ENCODE data around the gene NYNRIN. TPM values are rescaled to one million over a fixed set of nuclear protein-coding genes. Genes with fewer than 3 reads are reported as not detected.

Gene NYNRIN
- total and polyA plus RNA-seq, 2 experiments from 2014 or later = 3.1 to 20.0 TPM

GRCh38 chr14:24418492-24418873 lies 19.7 kb downstream of the NYNRIN start:
- H3K4me3 ChIP-seq = no peak overlapping the region
- no peak for ATAC-seq
- H3K27me3 Mint-ChIP-seq (ENCODE audit: insufficient read depth, low read depth, poor library complexity) = peaks cover 7% of the 10 kb centered on the region

DNA sequence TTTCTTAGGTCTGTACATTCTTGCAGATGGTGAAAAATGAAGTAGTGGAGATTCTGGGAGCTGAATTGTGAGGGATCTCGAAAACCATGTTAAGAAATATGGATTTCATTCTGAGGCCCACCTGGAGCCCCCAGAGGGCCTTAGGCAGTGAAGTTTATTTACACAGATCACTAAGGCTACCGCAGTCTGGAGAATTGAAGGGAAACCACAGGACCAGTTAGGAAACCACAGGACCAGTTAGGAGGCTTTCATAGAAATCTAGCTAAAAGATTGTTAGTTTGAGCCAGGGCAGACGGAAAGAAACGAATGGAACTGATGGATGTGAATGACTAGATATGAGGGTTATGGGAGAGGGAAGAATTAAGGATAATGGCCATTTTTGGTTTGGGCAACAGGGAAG lies 23.5 kb downstream of the NYNRIN start:
- H3K4me1 Mint-ChIP-seq = peaks cover 5% of the 10 kb centered on the region
- no peak overlapping the region for H3K4me3 Mint-ChIP-seq
- H3K4me1 ChIP-seq (ENCODE audit: insufficient read depth) = no peaks in the 10 kb centered on the region
- H2AFZ ChIP-seq = no peak overlapping the region
- H3K27ac ChIP-seq (ENCODE audit: low read depth) = no peak overlapping the region
- no peaks in the 10 kb centered on the region for H3K36me3 ChIP-seq (ENCODE audit: insufficient read depth)
- TF ChIP-seq ZNF114 (CRISPR knock-in tag; IDR thresholded peaks at IDR 0.05) (no peak), JUNB (IDR thresholded peaks at IDR 0.05; ENCODE audit: unreplicated experiment) (no peak)
- TF ChIP-seq, protein P1, sequence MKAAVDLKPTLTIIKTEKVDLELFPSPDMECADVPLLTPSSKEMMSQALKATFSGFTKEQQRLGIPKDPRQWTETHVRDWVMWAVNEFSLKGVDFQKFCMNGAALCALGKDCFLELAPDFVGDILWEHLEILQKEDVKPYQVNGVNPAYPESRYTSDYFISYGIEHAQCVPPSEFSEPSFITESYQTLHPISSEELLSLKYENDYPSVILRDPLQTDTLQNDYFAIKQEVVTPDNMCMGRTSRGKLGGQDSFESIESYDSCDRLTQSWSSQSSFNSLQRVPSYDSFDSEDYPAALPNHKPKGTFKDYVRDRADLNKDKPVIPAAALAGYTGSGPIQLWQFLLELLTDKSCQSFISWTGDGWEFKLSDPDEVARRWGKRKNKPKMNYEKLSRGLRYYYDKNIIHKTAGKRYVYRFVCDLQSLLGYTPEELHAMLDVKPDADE (IDR thresholded peaks at IDR 0.05) = no peak
- H3K9me2 ChIP-seq (ENCODE audit: insufficient read depth) = no peaks in the 10 kb centered on the region
- H4K20me1 ChIP-seq (replicated peaks; ENCODE audit: insufficient read depth) = no peaks in the 10 kb centered on the region
- peaks cover 31% of the 10 kb centered on the region for H3K27me3 ChIP-seq (ENCODE audit: insufficient read depth)
- no peaks in the 10 kb centered on the region for H3F3A ChIP-seq (replicated peaks; ENCODE audit: low read depth)
- H3K27me3 Mint-ChIP-seq (ENCODE audit: insufficient read depth, low read depth, poor library complexity) = peaks cover 9% of the 10 kb centered on the region
- no peaks in the 10 kb centered on the region for H3K36me3 Mint-ChIP-seq (ENCODE audit: low read depth)
- no peaks in the 10 kb centered on the region; the same call in 2 of the 3 replicates for H3K9me3 Mint-ChIP-seq
- no peak overlapping the region for H3K27ac Mint-ChIP-seq
- H3K4me3 ChIP-seq = no peak overlapping the region
- no peak overlapping the region for H3K4me2 ChIP-seq
- no peak for ATAC-seq
- H3K79me2 ChIP-seq (replicated peaks; ENCODE audit: insufficient read depth) = no peaks in the 10 kb centered on the region
- DNase-seq (ENCODE audit: low spot score) = no peak

More at GRCh38 chr14:24418492-24418873, 19.7 kb downstream of the NYNRIN start:
- no peaks in the 10 kb centered on the region for H3K4me1 ChIP-seq (ENCODE audit: insufficient read depth)
- no peak overlapping the region for H3K27ac ChIP-seq (ENCODE audit: low read depth)
- H3F3A ChIP-seq (replicated peaks; ENCODE audit: low read depth) = no peaks in the 10 kb centered on the region
- no peak overlapping the region for H3K4me2 ChIP-seq
- H3K79me2 ChIP-seq (replicated peaks; ENCODE audit: insufficient read depth) = no peaks in the 10 kb centered on the region
- peaks cover 2% of the 10 kb centered on the region; the same call in 1 of the 3 replicates for H3K9me3 Mint-ChIP-seq
- TF ChIP-seq POLR2AphosphoS5 (IDR thresholded peaks at IDR 0.05; ENCODE audit: low read depth) = 0 out of 2 replicates have a peak, but pooled peaks have one; percentile 6
- no peak for TF ChIP-seq EZH2phosphoT487 (IDR thresholded peaks at IDR 0.05; ENCODE audit: unreplicated experiment)
- TF ChIP-seq ZNF114 (CRISPR knock-in tag; IDR thresholded peaks at IDR 0.05) = no peak
- H3K27ac Mint-ChIP-seq = no peak overlapping the region; the same call in 1 of the 2 replicates
- no peaks in the 10 kb centered on the region for H3K36me3 ChIP-seq (ENCODE audit: insufficient read depth)
- H3K4me3 Mint-ChIP-seq = no peak overlapping the region
- peaks cover 24% of the 10 kb centered on the region for H3K27me3 ChIP-seq (ENCODE audit: insufficient read depth)
- H2AFZ ChIP-seq = no peak overlapping the region
- no peak for DNase-seq (ENCODE audit: low spot score)
- no peaks in the 10 kb centered on the region for H4K20me1 ChIP-seq (replicated peaks; ENCODE audit: insufficient read depth)
- no peaks in the 10 kb centered on the region for H3K9me2 ChIP-seq (ENCODE audit: insufficient read depth)
- peaks cover 3% of the 10 kb centered on the region; the same call in 1 of the 3 replicates for H3K36me3 Mint-ChIP-seq (ENCODE audit: low read depth)
- H3K4me1 Mint-ChIP-seq = peaks cover 2% of the 10 kb centered on the region; the same call in 1 of the 3 replicates

- peaks cover 33% of the 10 kb centered on the region for H3K27me3 ChIP-seq (ENCODE audit: insufficient read depth)
- no peaks in the 10 kb centered on the region for H3K79me2 ChIP-seq (replicated peaks; ENCODE audit: insufficient read depth)
- H3K4me3 ChIP-seq = no peak overlapping the region
- no peak overlapping the region for H3K27ac ChIP-seq (ENCODE audit: low read depth)
- no peaks in the 10 kb centered on the region for H3K4me1 ChIP-seq (ENCODE audit: insufficient read depth)
- H3K27ac Mint-ChIP-seq = no peak overlapping the region
- no peaks in the 10 kb centered on the region for H3K9me2 ChIP-seq (ENCODE audit: insufficient read depth)
- H3K9me3 Mint-ChIP-seq = no peaks in the 10 kb centered on the region
- no peak for DNase-seq (ENCODE audit: low spot score)
- no peaks in the 10 kb centered on the region for H3K36me3 Mint-ChIP-seq (ENCODE audit: low read depth)
- H3F3A ChIP-seq (replicated peaks; ENCODE audit: low read depth) = no peaks in the 10 kb centered on the region
- no peaks in the 10 kb centered on the region for H3K36me3 ChIP-seq (ENCODE audit: insufficient read depth)
- H3K27me3 Mint-ChIP-seq (ENCODE audit: insufficient read depth, low read depth, poor library complexity) = peaks cover 9% of the 10 kb centered on the region
- H3K4me1 Mint-ChIP-seq = peaks cover 8% of the 10 kb centered on the region
- no peaks in the 10 kb centered on the region for H4K20me1 ChIP-seq (replicated peaks; ENCODE audit: insufficient read depth)
- H2AFZ ChIP-seq = no peak overlapping the region
- H3K4me2 ChIP-seq = no peak overlapping the region
- TF ChIP-seq, protein P1 (IDR thresholded peaks at IDR 0.05) = no peak
- TF ChIP-seq POLR2AphosphoS5 (IDR thresholded peaks at IDR 0.05; ENCODE audit: low read depth) (no peak), CREB1 (CRISPR knock-in tag; IDR thresholded peaks at IDR 0.05; ENCODE audit: low read depth) (no peak), NANOG (IDR thresholded peaks at IDR 0.05; ENCODE audit: borderline replicate concordance) (no peak), EZH2 (IDR thresholded peaks at IDR 0.05; ENCODE audit: low read depth, unreplicated experiment) (no peak)
- no peak for ATAC-seq
- no peak overlapping the region for H3K4me3 Mint-ChIP-seq
These were observed 24.1 kb downstream of the NYNRIN start for GRCh38 chr14:24422694-24423601.

Data from GM23338 (cell line).